Pons (tissue), 1 donor: ENCODE data around the gene CSAG2.

Source experiments
- DNase-seq: peaks from one replicate; pipeline ENCODE4 v3.0.0-alpha.2; 2016; ENCODE audit warnings: low spot score

CSAG2 gene

GRCh38 chrX:152663086-152663485 lies 46.0 kb downstream of the CSAG2 start:
- DNase-seq: no peak

GRCh38 chrX:152658302-152658701 lies 50.8 kb downstream of the CSAG2 start:
- DNase-seq: no peak
